ENCODE data around the gene SMPD1. TPM values are rescaled to one million over a fixed set of nuclear protein-coding genes. Genes with fewer than 3 reads are reported as not detected.

The SMPD1 gene
- total and polyA plus RNA-seq, 5 donors = 57.9 to 67.7 (median 63.5) TPM

DNA sequence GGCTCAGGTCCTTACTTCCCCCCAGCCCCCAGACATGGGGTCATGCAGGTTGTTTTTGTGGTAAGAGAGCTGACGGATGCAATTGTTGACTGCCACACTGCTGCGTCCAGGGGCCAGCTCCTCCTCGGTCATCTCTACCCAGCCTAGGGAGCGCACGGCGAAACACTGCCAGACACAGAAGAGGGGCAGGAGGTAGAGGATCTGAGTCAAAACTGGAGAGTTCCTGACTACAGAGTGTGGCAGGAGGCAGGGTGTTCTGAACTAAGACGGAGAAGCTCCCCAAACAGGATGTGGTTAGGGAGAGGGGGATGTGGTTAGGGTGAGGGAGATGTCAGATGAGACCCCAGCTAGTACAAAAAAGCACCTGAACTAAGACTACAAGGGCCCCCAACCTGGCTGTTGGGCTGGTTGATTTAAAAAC, 12.3 kb downstream of the SMPD1 start:
- no peak overlapping the region for H3K27ac ChIP-seq (ENCODE audit: low read length)
- WGBS = 84% methylated on average over 7 of the region's 7 CpGs
- H3K27me3 ChIP-seq (ENCODE audit: control insufficient read depth, insufficient read depth) = no peaks in the 10 kb centered on the region
- DNase-seq (no peak), ATAC-seq (no peak)
- H3K9me3 ChIP-seq (ENCODE audit: control insufficient read depth, low read length) = no peaks in the 10 kb centered on the region
- H3K4me3 ChIP-seq (ENCODE audit: low read length) = no peak overlapping the region
- H3K4me1 ChIP-seq (ENCODE audit: control insufficient read depth, insufficient read depth, low read length) = no peaks in the 10 kb centered on the region
- intact Hi-C loops (cut with DNase I) = no loop called here

GRCh38 chr11:6403539-6403938, 13.3 kb downstream of the SMPD1 start:
- intact Hi-C loops (cut with DNase I) = no loop called here
- no peaks in the 10 kb centered on the region for H3K9me3 ChIP-seq (ENCODE audit: control insufficient read depth, low read length)
- DNase-seq = no peak
- no peaks in the 10 kb centered on the region for H3K27me3 ChIP-seq (ENCODE audit: control insufficient read depth, insufficient read depth)
- no peak overlapping the region for H3K27ac ChIP-seq (ENCODE audit: low read length)
- 90% methylated on average over 8 of the region's 8 CpGs for WGBS
- ATAC-seq = no peak
- no peaks in the 10 kb centered on the region for H3K4me1 ChIP-seq (ENCODE audit: control insufficient read depth, insufficient read depth, low read length)
- no peak overlapping the region for H3K4me3 ChIP-seq (ENCODE audit: low read length)

- ATAC-seq = no peak
- DNase-seq = no peak
- Histone ChIP-seq H3K4me3 (ENCODE audit: low read length) (no peak overlapping the region), H3K27ac (ENCODE audit: low read length) (no peak overlapping the region), H3K9me3 (ENCODE audit: control insufficient read depth, low read length) (no peaks in the 10 kb centered on the region), H3K27me3 (ENCODE audit: control insufficient read depth, insufficient read depth) (no peaks in the 10 kb centered on the region), H3K4me1 (ENCODE audit: control insufficient read depth, insufficient read depth, low read length) (no peaks in the 10 kb centered on the region)
- WGBS = 75% methylated on average over 16 of the region's 16 CpGs
- intact Hi-C loops (cut with DNase I) = no loop called here
Measured at GRCh38 chr11:6404342-6405051, 14.2 kb downstream of the SMPD1 start.

DNA sequence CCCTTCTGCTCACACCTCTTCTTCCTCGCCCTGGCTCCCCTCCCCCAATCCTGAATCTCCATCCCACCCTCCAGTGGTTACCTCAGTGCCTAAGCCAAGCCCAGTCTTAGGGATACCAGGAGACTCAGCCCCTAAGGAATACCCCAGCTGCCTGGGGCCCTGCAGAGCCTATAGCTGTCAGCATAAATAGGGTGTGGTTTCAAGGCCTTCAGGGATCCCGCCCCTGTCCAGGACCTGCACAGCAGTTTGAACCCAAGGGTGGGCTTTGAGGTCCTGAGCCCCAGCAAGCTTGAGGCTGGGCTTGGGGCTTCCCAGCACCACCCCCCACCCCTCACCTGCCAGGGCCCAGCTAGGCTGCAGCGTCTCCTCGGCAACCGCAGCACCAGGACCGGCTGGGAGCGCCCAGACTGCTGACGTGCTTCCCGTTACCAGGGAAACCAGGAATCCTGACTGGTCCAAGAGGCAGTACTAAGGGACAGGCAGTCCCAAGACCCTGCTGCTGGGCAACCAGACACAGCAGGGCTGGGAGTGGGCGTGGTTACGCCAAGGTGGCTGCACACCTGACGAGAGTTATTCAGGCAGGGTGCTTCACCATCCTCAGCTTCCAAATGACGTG, 14.9 kb downstream of the SMPD1 start:
- intact Hi-C loops (cut with DNase I) = no loop called here
- ATAC-seq (no peak), DNase-seq (no peak)
- Histone ChIP-seq H3K27me3 (ENCODE audit: control insufficient read depth, insufficient read depth) (no peaks in the 10 kb centered on the region), H3K9me3 (ENCODE audit: control insufficient read depth, low read length) (no peaks in the 10 kb centered on the region), H3K27ac (ENCODE audit: low read length) (no peak overlapping the region), H3K4me3 (ENCODE audit: low read length) (no peak overlapping the region), H3K4me1 (ENCODE audit: control insufficient read depth, insufficient read depth, low read length) (no peaks in the 10 kb centered on the region)
- WGBS = 81% methylated on average over 13 of the region's 13 CpGs

GRCh38 chr11:6405846-6406245, 15.6 kb downstream of the SMPD1 start:
- WGBS = 95% methylated on average over 6 of the region's 6 CpGs
- Histone ChIP-seq H3K9me3 (ENCODE audit: control insufficient read depth, low read length) (no peaks in the 10 kb centered on the region), H3K27me3 (ENCODE audit: control insufficient read depth, insufficient read depth) (no peaks in the 10 kb centered on the region), H3K27ac (ENCODE audit: low read length) (no peak overlapping the region), H3K4me1 (ENCODE audit: control insufficient read depth, insufficient read depth, low read length) (no peaks in the 10 kb centered on the region), H3K4me3 (ENCODE audit: low read length) (no peak overlapping the region)
- no peak for ATAC-seq
- intact Hi-C loops (cut with DNase I) = no loop called here
- no peak for DNase-seq

DNA sequence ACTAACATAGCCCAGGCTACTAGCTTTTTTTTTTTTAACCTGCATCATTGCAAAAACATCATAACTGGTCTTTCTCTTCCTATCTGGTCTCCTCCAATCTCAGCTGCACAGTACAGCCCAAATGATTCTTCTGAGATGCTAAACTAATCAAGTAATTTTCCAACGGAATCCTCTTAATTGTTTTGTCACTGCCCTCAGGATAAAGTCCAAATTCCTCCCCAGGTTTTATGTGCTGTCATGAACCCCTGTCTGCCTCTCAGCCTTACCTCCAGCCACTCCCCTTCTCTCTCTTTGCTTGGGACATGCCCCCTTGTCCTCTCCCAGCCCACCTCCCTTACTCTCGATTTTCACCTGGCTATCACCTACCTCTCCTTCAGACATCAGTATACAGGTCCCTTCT, 16.1 kb downstream of the SMPD1 start:
- no peak overlapping the region for H3K4me3 ChIP-seq (ENCODE audit: low read length)
- H3K27ac ChIP-seq (ENCODE audit: low read length) = no peak overlapping the region
- WGBS = 49% methylated on average over 2 of the region's 2 CpGs
- intact Hi-C loops (cut with DNase I) = no loop called here
- no peaks in the 10 kb centered on the region for H3K9me3 ChIP-seq (ENCODE audit: control insufficient read depth, low read length)
- ATAC-seq = no peak
- no peaks in the 10 kb centered on the region for H3K27me3 ChIP-seq (ENCODE audit: control insufficient read depth, insufficient read depth)
- H3K4me1 ChIP-seq (ENCODE audit: control insufficient read depth, insufficient read depth, low read length) = no peaks in the 10 kb centered on the region
- DNase-seq = no peak

DNA sequence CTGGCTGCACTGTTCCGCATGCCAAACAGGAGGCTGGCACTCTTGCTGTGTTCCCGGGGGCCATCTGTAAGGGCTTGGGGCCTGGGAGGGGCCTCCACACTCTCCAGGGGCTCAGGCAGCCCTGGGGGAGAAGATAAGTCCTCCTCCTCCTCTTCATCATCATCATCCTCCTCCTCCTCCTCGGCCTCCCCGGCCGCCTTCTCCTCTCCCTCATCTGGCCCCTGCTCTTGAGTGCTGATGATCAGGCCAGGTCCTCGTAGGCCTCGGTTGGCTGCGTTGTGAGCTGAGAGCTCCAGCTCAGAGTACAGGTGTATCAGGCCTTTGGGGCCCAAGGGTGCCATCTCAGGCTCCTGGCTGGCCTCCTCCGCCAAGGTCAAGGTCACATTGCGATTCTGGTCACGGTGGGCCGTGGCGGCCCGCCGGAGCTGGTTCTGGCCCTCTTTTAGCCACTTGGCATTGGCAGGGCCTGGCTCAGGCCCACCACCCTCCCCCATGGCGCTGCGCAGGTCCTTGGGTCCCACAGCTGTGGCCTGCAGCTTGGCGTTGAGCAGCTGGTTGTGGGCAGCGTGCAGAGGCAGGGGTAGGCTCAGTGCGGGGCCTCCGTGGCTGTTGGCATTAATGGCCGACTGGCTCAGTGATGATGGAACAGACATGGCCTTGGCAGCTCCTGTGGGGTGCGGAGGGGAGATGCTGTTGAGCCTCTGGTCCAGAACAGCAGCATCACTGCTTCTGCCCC, 20.6 kb downstream of the SMPD1 start:
- intact Hi-C loops (cut with DNase I) = no loop called here
- 95% methylated on average over 23 of the region's 23 CpGs for WGBS
- H3K4me3 ChIP-seq (ENCODE audit: low read length) = no peak overlapping the region
- no peaks in the 10 kb centered on the region for H3K9me3 ChIP-seq (ENCODE audit: control insufficient read depth, low read length)
- no peak for DNase-seq
- peaks cover 7% of the 10 kb centered on the region for H3K4me1 ChIP-seq (ENCODE audit: control insufficient read depth, insufficient read depth, low read length)
- no peak overlapping the region for H3K27ac ChIP-seq (ENCODE audit: low read length)
- H3K27me3 ChIP-seq (ENCODE audit: control insufficient read depth, insufficient read depth) = no peaks in the 10 kb centered on the region
- no peak for ATAC-seq

- DNase-seq (no peak), ATAC-seq (no peak)
- H3K27me3 ChIP-seq (ENCODE audit: control insufficient read depth, insufficient read depth) = no peaks in the 10 kb centered on the region
- H3K27ac ChIP-seq (ENCODE audit: low read length) = no peak overlapping the region
- H3K4me1 ChIP-seq (ENCODE audit: control insufficient read depth, insufficient read depth, low read length) = peaks cover 9% of the 10 kb centered on the region
- no peak overlapping the region for H3K4me3 ChIP-seq (ENCODE audit: low read length)
- no peaks in the 10 kb centered on the region for H3K9me3 ChIP-seq (ENCODE audit: control insufficient read depth, low read length)
- intact Hi-C loops (cut with DNase I) = no loop called here
- 91% methylated on average over 10 of the region's 10 CpGs for WGBS
Measured at GRCh38 chr11:6411594-6412031, 21.3 kb downstream of the SMPD1 start.

GRCh38 chr11:6413791-6414201, 23.5 kb downstream of the SMPD1 start:
- peaks cover 11% of the 10 kb centered on the region for H3K4me1 ChIP-seq (ENCODE audit: control insufficient read depth, insufficient read depth, low read length)
- DNase-seq (no peak), ATAC-seq (no peak)
- no peaks in the 10 kb centered on the region for H3K27me3 ChIP-seq (ENCODE audit: control insufficient read depth, insufficient read depth)
- no peak overlapping the region for H3K27ac ChIP-seq (ENCODE audit: low read length)
- WGBS = 85% methylated on average over 12 of the region's 12 CpGs
- intact Hi-C loops (cut with DNase I) = no loop called here
- no peak overlapping the region for H3K4me3 ChIP-seq (ENCODE audit: low read length)
- H3K9me3 ChIP-seq (ENCODE audit: control insufficient read depth, low read length) = no peaks in the 10 kb centered on the region

DNA sequence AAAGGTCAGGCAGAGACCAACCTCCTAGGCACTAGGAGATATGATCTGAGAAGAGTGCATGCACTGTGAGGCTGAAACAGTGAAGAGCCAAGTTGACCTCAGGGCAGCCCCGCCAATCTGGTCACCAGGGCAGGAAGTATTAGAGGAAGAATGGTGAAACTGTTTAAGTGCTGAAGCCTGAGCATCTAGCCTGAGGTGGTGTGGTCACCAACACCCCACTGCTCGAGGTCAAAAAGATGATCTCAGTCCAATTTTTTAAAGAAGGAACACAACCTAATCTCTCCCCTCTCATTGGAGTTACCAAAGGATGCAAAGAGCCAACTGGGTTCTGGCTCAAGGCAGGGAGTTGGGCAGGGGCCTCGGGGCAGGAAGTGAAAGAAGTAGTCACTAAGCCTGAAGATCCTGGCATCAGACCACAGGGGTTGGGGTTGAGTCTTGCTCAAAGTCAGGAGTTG, 24.6 kb downstream of the SMPD1 start:
- peaks cover 11% of the 10 kb centered on the region for H3K4me1 ChIP-seq (ENCODE audit: control insufficient read depth, insufficient read depth, low read length)
- intact Hi-C loops (cut with DNase I) = no loop called here

GRCh38 chr11:6415797-6416196, 25.5 kb downstream of the SMPD1 start:
- 61% methylated on average over 6 of the region's 6 CpGs for WGBS
- Histone ChIP-seq H3K4me3 (ENCODE audit: low read length) (no peak overlapping the region), H3K9me3 (ENCODE audit: control insufficient read depth, low read length) (no peaks in the 10 kb centered on the region), H3K4me1 (ENCODE audit: control insufficient read depth, insufficient read depth, low read length) (peaks cover 11% of the 10 kb centered on the region), H3K27ac (ENCODE audit: low read length) (no peak overlapping the region), H3K27me3 (ENCODE audit: control insufficient read depth, insufficient read depth) (no peaks in the 10 kb centered on the region)
- intact Hi-C loops (cut with DNase I) = no loop called here
- ATAC-seq = no peak
- no peak for DNase-seq

More for the DNA sequence above, 24.6 kb downstream of the SMPD1 start:
- H3K9me3 ChIP-seq (ENCODE audit: control insufficient read depth, low read length) = no peaks in the 10 kb centered on the region
- no peak overlapping the region for H3K27ac ChIP-seq (ENCODE audit: low read length)
- ATAC-seq = no peak
- DNase-seq = no peak
- H3K4me3 ChIP-seq (ENCODE audit: low read length) = no peak overlapping the region
- H3K27me3 ChIP-seq (ENCODE audit: control insufficient read depth, insufficient read depth) = no peaks in the 10 kb centered on the region
- 72% methylated on average over 3 of the region's 3 CpGs for WGBS

All from right cardiac atrium (tissue), 5 donors.